Smooth muscle cell (in vitro differentiated cells): ENCODE measurements around the gene ARHGAP1. TPM values are rescaled to one million over a fixed set of nuclear protein-coding genes. Genes with fewer than 3 reads are reported as not detected.

Experiments
- DNase-seq: peaks from one replicate; lab custom pipeline; 2025; ENCODE audit not compliant: unreplicated experiment; lab: John Stamatoyannopoulos, UW
- H2AFZ ChIP-seq: fragments of 200-600 bp; sonication (generic); 2 replicates; pipeline ENCODE4 v1.6.0; 2016; ENCODE audit warnings: antibody characterized with exemption, low read depth, mild to moderate bottlenecking
- H3F3A ChIP-seq: fragments of 200-600 bp; sonication (generic); 2 replicates; pipeline ENCODE4 v1.6.0; 2017; ENCODE audit warnings: antibody characterized with exemption, low read depth
- H3K27ac ChIP-seq: fragments of 200-600 bp; sonication (generic); 2 replicates; pipeline ENCODE4 v1.5.1; 2016; ENCODE audit warnings: low read depth, mild to moderate bottlenecking
- H3K27me3 ChIP-seq: fragments of 200-600 bp; sonication (generic); 2 replicates; pipeline ENCODE4 v1.6.1; 2016; ENCODE audit warnings: low read depth, mild to moderate bottlenecking
- H3K36me3 ChIP-seq: fragments of 200-600 bp; sonication (generic); 2 replicates; pipeline ENCODE4 v1.5.1; 2016; ENCODE audit warnings: low read depth
- H3K4me1 ChIP-seq: fragments of 200-600 bp; sonication (generic); 2 replicates; pipeline ENCODE4 v1.5.1; 2016; ENCODE audit warnings: low read depth
- H3K4me2 ChIP-seq: fragments of 200-600 bp; sonication (generic); 2 replicates; pipeline ENCODE4 v1.6.0; 2016; ENCODE audit warnings: mild to moderate bottlenecking
- H3K4me3 ChIP-seq: fragments of 200-600 bp; sonication (generic); 2 replicates; pipeline ENCODE4 v1.5.1; 2016; ENCODE audit warnings: mild to moderate bottlenecking
- H3K79me2 ChIP-seq: fragments of 200-600 bp; sonication (generic); 2 replicates; pipeline ENCODE4 v1.6.0; 2016; ENCODE audit warnings: low read depth, mild to moderate bottlenecking
- H3K9ac ChIP-seq: fragments of 200-600 bp; sonication (generic); 2 replicates; pipeline ENCODE4 v1.6.0; 2016; ENCODE audit warnings: low read depth
- H3K9me3 ChIP-seq: fragments of 200-600 bp; sonication (generic); replicated peaks from 2 replicates; pipeline ENCODE4 v1.5.1; 2016; ENCODE audit warnings: low read depth
- H4K20me1 ChIP-seq: fragments of 200-600 bp; sonication (generic); 2 replicates; pipeline ENCODE4 v1.6.0; 2016; ENCODE audit warnings: low read depth
- WGBS: methylation state at CpG from one replicate; pipeline ENCODE4 v1.1.7; 2016; ENCODE audit warnings: low lambda C conversion rate; 5-methylcytosine and 5-hydroxymethylcytosine counted together
- polyA plus RNA-seq: library from polyadenylated mRNA; unstranded; fragments of >200 nt; fragmentation: Nextera tagmentation; extraction: Ambion mirVana; gene quantifications from 2 replicates; pipeline ENCODE4 v1.2.1, GENCODE V29; 2016
- total RNA-seq: library from RNA; depleted of rRNA; stranded (reverse); fragments of >200 nt; gene quantifications from 2 replicates; pipeline ENCODE4 v1.2.3, GENCODE V29; 2014
- TF ChIP-seq, protein P1 (sequence below): fragments of 200-600 bp; sonication (generic); IDR thresholded peaks from 2 replicates; pipeline ENCODE4 v1.5.1; 2017; ENCODE audit warnings: borderline replicate concordance, mild to moderate bottlenecking, antibody characterized with exemption; ENCODE audit not compliant: insufficient read depth, poor library complexity, severe bottlenecking

ARHGAP1 gene
- total and polyA plus RNA-seq, 2 experiments from 2014 or later, result 40.9 to 98.4 TPM

GRCh38 chr11:46677991-46678740 lies 22.3 kb downstream of the ARHGAP1 start:
- H4K20me1 ChIP-seq, result peaks cover 3% of the 10 kb centered on the region
- no peaks in the 10 kb centered on the region for H3K79me2 ChIP-seq
- no peaks in the 10 kb centered on the region for H3K27me3 ChIP-seq
- no peak overlapping the region for H3K4me3 ChIP-seq
- H3K36me3 ChIP-seq, result no peaks in the 10 kb centered on the region
- no peak overlapping the region for H2AFZ ChIP-seq
- TF ChIP-seq, protein P1, sequence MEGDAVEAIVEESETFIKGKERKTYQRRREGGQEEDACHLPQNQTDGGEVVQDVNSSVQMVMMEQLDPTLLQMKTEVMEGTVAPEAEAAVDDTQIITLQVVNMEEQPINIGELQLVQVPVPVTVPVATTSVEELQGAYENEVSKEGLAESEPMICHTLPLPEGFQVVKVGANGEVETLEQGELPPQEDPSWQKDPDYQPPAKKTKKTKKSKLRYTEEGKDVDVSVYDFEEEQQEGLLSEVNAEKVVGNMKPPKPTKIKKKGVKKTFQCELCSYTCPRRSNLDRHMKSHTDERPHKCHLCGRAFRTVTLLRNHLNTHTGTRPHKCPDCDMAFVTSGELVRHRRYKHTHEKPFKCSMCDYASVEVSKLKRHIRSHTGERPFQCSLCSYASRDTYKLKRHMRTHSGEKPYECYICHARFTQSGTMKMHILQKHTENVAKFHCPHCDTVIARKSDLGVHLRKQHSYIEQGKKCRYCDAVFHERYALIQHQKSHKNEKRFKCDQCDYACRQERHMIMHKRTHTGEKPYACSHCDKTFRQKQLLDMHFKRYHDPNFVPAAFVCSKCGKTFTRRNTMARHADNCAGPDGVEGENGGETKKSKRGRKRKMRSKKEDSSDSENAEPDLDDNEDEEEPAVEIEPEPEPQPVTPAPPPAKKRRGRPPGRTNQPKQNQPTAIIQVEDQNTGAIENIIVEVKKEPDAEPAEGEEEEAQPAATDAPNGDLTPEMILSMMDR, result no peak
- H3F3A ChIP-seq, result peaks cover 18% of the 10 kb centered on the region
- peak overlapping the region; percentile 19 for H3K27ac ChIP-seq
- H3K9me3 ChIP-seq, result no peaks in the 10 kb centered on the region
- no peak overlapping the region for H3K9ac ChIP-seq
- 75% methylated on average over 10 of the region's 10 CpGs for WGBS
- no peak overlapping the region for H3K4me2 ChIP-seq
- peaks cover 21% of the 10 kb centered on the region for H3K4me1 ChIP-seq
- DNase-seq, result no peak

- Histone ChIP-seq H3K27me3 (no peaks in the 10 kb centered on the region), H3K4me1 (peaks cover 21% of the 10 kb centered on the region), H4K20me1 (no peaks in the 10 kb centered on the region), H3K27ac (peak overlapping the region; percentile 77), H3K4me2 (no peak overlapping the region), H3K9me3 (no peaks in the 10 kb centered on the region), H2AFZ (no peak overlapping the region), H3F3A (peaks cover 18% of the 10 kb centered on the region), H3K4me3 (no peak overlapping the region), H3K9ac (no peak overlapping the region), H3K79me2 (no peaks in the 10 kb centered on the region), H3K36me3 (no peaks in the 10 kb centered on the region)
- TF ChIP-seq, protein P1, result no peak
- no peak for DNase-seq
- WGBS, result 94% methylated on average over 8 of the region's 8 CpGs
These were observed 23.2 kb downstream of the ARHGAP1 start for GRCh38 chr11:46677169-46677568.

- Histone ChIP-seq H3K27me3 (no peaks in the 10 kb centered on the region), H3K4me1 (peaks cover 21% of the 10 kb centered on the region), H3K36me3 (no peaks in the 10 kb centered on the region), H3K79me2 (no peaks in the 10 kb centered on the region), H2AFZ (no peak overlapping the region), H3F3A (peaks cover 18% of the 10 kb centered on the region), H3K9me3 (no peaks in the 10 kb centered on the region), H3K9ac (no peak overlapping the region), H3K4me3 (no peak overlapping the region), H3K4me2 (no peak overlapping the region), H4K20me1 (no peaks in the 10 kb centered on the region), H3K27ac (peak overlapping the region; percentile 77)
- no peak for DNase-seq
- TF ChIP-seq, protein P1, result no peak
- 91% methylated on average over 15 of the region's 15 CpGs for WGBS
These were observed 23.8 kb downstream of the ARHGAP1 start for GRCh38 chr11:46676436-46677158.
